ENCODE results near the gene NIPAL1.
A peak's percentile ranks its signal among the peaks of the same experiment; 100 is the strongest.

NIPAL1 gene

GRCh38 chr4:48031802-48032525 is 15.4 kb downstream of the NIPAL1 start:
- no peak for TF ChIP-seq CTCF (IDR thresholded peaks at IDR 0.05; ENCODE audit: control insufficient read depth, insufficient read depth, low read depth, low read length, missing control alignments)
- DNase-seq (ENCODE audit: low read depth) = no peak
- no peak overlapping the region for H3K4me3 ChIP-seq (ENCODE audit: control insufficient read depth, low read depth, low read length)

DNA sequence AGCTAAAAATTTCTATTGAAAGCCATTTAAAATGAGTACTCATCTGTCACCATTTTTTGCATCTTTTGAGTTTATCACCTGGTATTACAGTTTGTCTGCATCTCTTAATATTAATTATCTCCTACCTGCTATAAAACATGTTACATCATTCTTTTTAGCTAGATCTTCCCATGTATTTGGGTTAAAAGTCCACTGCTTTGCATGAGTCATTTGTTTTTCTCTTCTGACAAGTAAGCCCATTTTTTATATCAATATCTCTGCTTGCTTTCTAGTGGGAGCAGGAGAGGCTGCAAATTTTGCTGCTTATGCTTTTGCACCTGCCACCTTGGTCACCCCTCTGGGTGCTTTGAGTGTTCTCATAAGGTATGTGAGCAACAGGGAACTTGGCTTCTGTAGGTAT is 16.1 kb downstream of the NIPAL1 start:
- no peak overlapping the region for H3K4me3 ChIP-seq (ENCODE audit: control insufficient read depth, low read depth, low read length)
- TF ChIP-seq CTCF (IDR thresholded peaks at IDR 0.05; ENCODE audit: control insufficient read depth, insufficient read depth, low read depth, low read length, missing control alignments) = no peak
- DNase-seq (ENCODE audit: low read depth) = no peak

DNA sequence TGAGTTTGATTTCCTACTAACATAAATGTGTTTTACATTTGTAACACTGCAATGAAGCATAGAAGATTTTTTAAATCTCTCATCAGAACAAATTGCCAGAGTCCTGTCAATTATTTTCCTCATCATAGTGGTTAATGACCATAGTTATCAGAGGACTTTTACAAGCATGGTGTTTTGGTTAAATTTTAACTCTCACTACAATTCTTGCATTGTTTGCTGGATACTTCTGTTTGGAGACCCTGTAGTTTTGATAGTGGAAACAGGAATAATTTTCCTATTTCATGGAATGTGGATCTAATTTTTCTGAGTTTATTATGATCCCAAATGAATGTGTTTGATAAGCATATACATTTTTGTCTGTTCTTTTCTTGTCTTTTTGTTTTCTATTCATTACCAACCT is 16.8 kb downstream of the NIPAL1 start:
- no peak for TF ChIP-seq CTCF (IDR thresholded peaks at IDR 0.05; ENCODE audit: control insufficient read depth, insufficient read depth, low read depth, low read length, missing control alignments)
- no peak overlapping the region for H3K4me3 ChIP-seq (ENCODE audit: control insufficient read depth, low read depth, low read length)
- DNase-seq (ENCODE audit: low read depth) = no peak

DNA sequence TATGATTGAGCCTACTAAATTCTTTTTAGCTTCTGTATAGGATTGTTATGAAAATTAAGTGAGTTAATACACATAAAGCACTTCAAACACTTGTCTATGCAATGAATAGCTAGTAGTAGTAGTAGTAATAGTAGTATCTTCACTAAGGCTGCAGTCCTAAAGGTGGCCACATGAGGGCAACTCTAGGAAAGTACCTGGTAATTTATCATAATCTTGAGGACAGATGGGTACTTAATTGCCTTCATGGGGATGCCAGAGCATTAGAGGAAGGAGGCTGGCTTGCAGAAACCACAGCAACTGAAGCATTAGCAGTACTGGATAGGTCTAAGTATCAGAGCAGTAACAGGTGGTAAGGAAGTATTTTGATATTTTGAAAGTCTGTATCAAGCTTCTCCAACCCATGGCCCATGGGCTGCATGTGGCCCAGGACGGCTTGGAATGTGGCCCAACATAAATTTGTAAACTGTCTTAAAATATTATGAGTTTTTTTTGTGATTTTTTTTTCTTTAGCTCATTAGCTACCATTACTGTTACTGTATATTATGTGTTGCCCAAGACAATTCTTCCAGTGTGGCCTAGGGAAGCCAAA is 17.3 kb downstream of the NIPAL1 start:
- TF ChIP-seq CTCF (IDR thresholded peaks at IDR 0.05; ENCODE audit: control insufficient read depth, insufficient read depth, low read depth, low read length, missing control alignments) = peak; percentile 56
- H3K4me3 ChIP-seq (ENCODE audit: control insufficient read depth, low read depth, low read length) = no peak overlapping the region
- no peak for DNase-seq (ENCODE audit: low read depth)

DNA sequence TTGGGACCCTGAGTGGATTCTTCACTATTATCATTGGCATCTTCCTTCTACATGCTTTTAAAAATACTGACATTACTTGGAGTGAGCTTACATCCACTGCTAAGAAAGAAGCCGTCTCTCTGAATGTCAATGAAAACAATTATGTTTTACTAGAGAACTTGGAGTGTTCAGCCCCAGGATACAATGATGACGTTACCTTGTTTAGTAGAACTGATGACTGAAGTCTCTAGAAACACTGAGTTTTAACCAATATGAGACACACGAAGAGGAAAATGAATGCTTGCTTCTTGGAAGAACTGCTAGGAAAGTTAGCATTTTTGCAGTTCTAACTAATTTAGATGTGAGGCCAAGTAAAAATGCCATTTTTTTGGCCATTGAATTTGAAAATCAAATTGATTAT is 19.4 kb downstream of the NIPAL1 start:
- TF ChIP-seq CTCF (IDR thresholded peaks at IDR 0.05; ENCODE audit: control insufficient read depth, insufficient read depth, low read depth, low read length, missing control alignments) = no peak
- H3K4me3 ChIP-seq (ENCODE audit: control insufficient read depth, low read depth, low read length) = no peak overlapping the region
- no peak for DNase-seq (ENCODE audit: low read depth)

DNA sequence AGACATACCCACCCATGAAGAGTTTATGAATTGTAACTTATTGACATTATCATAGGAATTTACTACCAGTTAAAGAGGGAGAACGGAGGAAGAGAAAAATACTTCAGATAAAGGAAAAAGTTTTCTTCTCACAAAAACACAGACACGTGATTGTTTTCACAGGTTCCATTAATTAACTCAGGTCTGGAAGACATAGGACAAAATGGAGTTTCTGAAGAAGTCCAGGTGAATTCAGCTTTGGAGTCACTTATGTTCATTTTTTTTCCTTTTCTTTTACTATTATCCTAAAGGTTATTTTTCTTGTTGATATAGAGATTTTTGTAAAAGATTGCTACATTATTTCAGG is 20.5 kb downstream of the NIPAL1 start:
- no peak for DNase-seq (ENCODE audit: low read depth)
- H3K4me3 ChIP-seq (ENCODE audit: control insufficient read depth, low read depth, low read length) = no peak overlapping the region
- no peak for TF ChIP-seq CTCF (IDR thresholded peaks at IDR 0.05; ENCODE audit: control insufficient read depth, insufficient read depth, low read depth, low read length, missing control alignments)
